ENCODE measurements around the gene PRCD. TPM values are rescaled to one million over a fixed set of nuclear protein-coding genes. Genes with fewer than 3 reads are reported as not detected.

The PRCD gene
- total RNA-seq, 5 donors from 2014 or later (not counting 1 experiment from before 2014, with no cell fraction given) = 0.66 to 1.3 (median 0.92) TPM

GRCh38 chr17:76540381-76541300 lies 797 bp downstream of the PRCD start:
- ChIA-PET CTCF (interaction anchor here (0.5 to 0.7 kb wide), 2 partner anchors 579 to 1602 kb away, joined by 3 read pairs; no protein-coding TSS in a partner anchor), POLR2A (no interaction called here)
- Histone ChIP-seq H3K27ac (ENCODE audit: low read length) (no peak overlapping the region), H3K4me1 (ENCODE audit: control insufficient read depth in 1 of 2, extremely low read depth in 1 of 2, insufficient read depth in 2 of 2, low read length in 2 of 2) (peaks cover 0 to 14% of the 10 kb centered on the region in 2 experiments), H3K9me3 (no peaks in the 10 kb centered on the region), H3K36me3 (ENCODE audit: control insufficient read depth in 2 of 2, extremely low read depth in 1 of 2, insufficient read depth in 1 of 2, low read length in 1 of 2) (no peaks in the 10 kb centered on the region), H3K27me3 (replicated peaks in 1 of 2; ENCODE audit: control insufficient read depth in 2 of 2, extremely low read depth in 1 of 2, insufficient read depth in 2 of 2, low read length in 1 of 2) (peaks cover 4 to 80% of the 10 kb centered on the region in 2 experiments), H3K4me3 (ENCODE audit: control insufficient read depth in 1 of 2, extremely low read depth in 1 of 2, low read length in 1 of 2) (no peak overlapping the region)
- H3K9me3 Mint-ChIP-seq = no peaks in the 10 kb centered on the region
- peak in 2 of 4 experiments; percentile 25 to 50 for ATAC-seq (replicated peaks in 1 of 4)
- no peak overlapping the region for H3K4me3 Mint-ChIP-seq
- H3K27me3 Mint-ChIP-seq = peaks cover 23 to 58% of the 10 kb centered on the region in 2 donors
- peaks cover 3 to 11% (median 11%) of the 10 kb centered on the region in 3 donors for H3K4me1 Mint-ChIP-seq
- DNase-seq = peak in 1 of 35 experiments; percentile 28
- 27% methylated on average over 12 of the region's 27 CpGs for WGBS (ENCODE audit: insufficient coverage)
- no peaks in the 10 kb centered on the region for H3K36me3 Mint-ChIP-seq
- no peak overlapping the region for H3K27ac Mint-ChIP-seq

GRCh38 chr17:76541739-76542454 lies 2.1 kb downstream of the PRCD start:
- Mint-ChIP-seq H3K4me3 (no peak overlapping the region), H3K36me3 (no peaks in the 10 kb centered on the region), H3K9me3 (no peaks in the 10 kb centered on the region), H3K27ac (no peak overlapping the region), H3K4me1 (peaks cover 3 to 11% (median 10%) of the 10 kb centered on the region in 3 donors), H3K27me3 (peaks cover 19 to 49% of the 10 kb centered on the region in 2 donors)
- CTCF ChIA-PET = no interaction called here
- H3K27ac ChIP-seq (ENCODE audit: low read length) = no peak overlapping the region
- H3K36me3 ChIP-seq (ENCODE audit: control insufficient read depth in 2 of 2, extremely low read depth in 1 of 2, insufficient read depth in 1 of 2, low read length in 1 of 2) = no peaks in the 10 kb centered on the region
- peaks cover 4 to 74% of the 10 kb centered on the region in 2 experiments for H3K27me3 ChIP-seq (replicated peaks in 1 of 2; ENCODE audit: control insufficient read depth in 2 of 2, extremely low read depth in 1 of 2, insufficient read depth in 2 of 2, low read length in 1 of 2)
- no peak overlapping the region for H3K4me3 ChIP-seq (ENCODE audit: control insufficient read depth in 1 of 2, extremely low read depth in 1 of 2, low read length in 1 of 2)
- POLR2A ChIA-PET = no interaction called here
- 92% methylated on average over 4 of the region's 10 CpGs for WGBS (ENCODE audit: insufficient coverage)
- H3K9me3 ChIP-seq = no peaks in the 10 kb centered on the region
- ATAC-seq (replicated peaks in 1 of 4) = no peak
- peaks cover 0 to 16% of the 10 kb centered on the region in 2 experiments for H3K4me1 ChIP-seq (ENCODE audit: control insufficient read depth in 1 of 2, extremely low read depth in 1 of 2, insufficient read depth in 2 of 2, low read length in 2 of 2)
- DNase-seq = no peak

- Histone ChIP-seq H3K36me3 (ENCODE audit: control insufficient read depth in 2 of 2, extremely low read depth in 1 of 2, insufficient read depth in 1 of 2, low read length in 1 of 2) (no peaks in the 10 kb centered on the region), H3K27me3 (replicated peaks in 1 of 2; ENCODE audit: control insufficient read depth in 2 of 2, extremely low read depth in 1 of 2, insufficient read depth in 2 of 2, low read length in 1 of 2) (peaks cover 4 to 69% of the 10 kb centered on the region in 2 experiments), H3K27ac (ENCODE audit: low read length) (no peak overlapping the region), H3K9me3 (no peaks in the 10 kb centered on the region), H3K4me3 (ENCODE audit: control insufficient read depth in 1 of 2, extremely low read depth in 1 of 2, low read length in 1 of 2) (no peak overlapping the region), H3K4me1 (ENCODE audit: control insufficient read depth in 1 of 2, extremely low read depth in 1 of 2, insufficient read depth in 2 of 2, low read length in 2 of 2) (peaks cover 0 to 18% of the 10 kb centered on the region in 2 experiments)
- Mint-ChIP-seq H3K36me3 (no peaks in the 10 kb centered on the region), H3K4me3 (no peak overlapping the region), H3K9me3 (no peaks in the 10 kb centered on the region), H3K27me3 (peaks cover 19 to 48% of the 10 kb centered on the region in 2 donors), H3K27ac (no peak overlapping the region), H3K4me1 (peaks cover 3 to 11% (median 9%) of the 10 kb centered on the region in 3 donors)
- DNase-seq (no peak), ATAC-seq (replicated peaks in 1 of 4) (no peak)
- POLR2A ChIA-PET = no interaction called here
- 88% methylated on average over 10 of the region's 10 CpGs for WGBS (ENCODE audit: insufficient coverage)
- CTCF ChIA-PET = no interaction called here
Observed at GRCh38 chr17:76542566-76542971, 2.7 kb downstream of the PRCD start.

- ChIA-PET POLR2A (no interaction called here), CTCF (interaction anchor here in 1 of 2 donors (0.7 kb wide), 1 partner anchor 210 kb away, joined by 3 read pairs; no protein-coding TSS in a partner anchor)
- peaks cover 3 to 11% (median 9%) of the 10 kb centered on the region in 3 donors for H3K4me1 Mint-ChIP-seq
- no peak overlapping the region for H3K27ac Mint-ChIP-seq
- Histone ChIP-seq H3K27me3 (replicated peaks in 1 of 2; ENCODE audit: control insufficient read depth in 2 of 2, extremely low read depth in 1 of 2, insufficient read depth in 2 of 2, low read length in 1 of 2) (peaks cover 4 to 69% of the 10 kb centered on the region in 2 experiments), H3K4me3 (ENCODE audit: control insufficient read depth in 1 of 2, extremely low read depth in 1 of 2, low read length in 1 of 2) (no peak overlapping the region), H3K36me3 (ENCODE audit: control insufficient read depth in 2 of 2, extremely low read depth in 1 of 2, insufficient read depth in 1 of 2, low read length in 1 of 2) (no peaks in the 10 kb centered on the region), H3K9me3 (no peaks in the 10 kb centered on the region), H3K4me1 (ENCODE audit: control insufficient read depth in 1 of 2, extremely low read depth in 1 of 2, insufficient read depth in 2 of 2, low read length in 2 of 2) (peaks cover 0 to 18% of the 10 kb centered on the region in 2 experiments), H3K27ac (ENCODE audit: low read length) (no peak overlapping the region)
- H3K9me3 Mint-ChIP-seq = no peaks in the 10 kb centered on the region
- no peak overlapping the region for H3K4me3 Mint-ChIP-seq
- 89% methylated on average over 4 of the region's 8 CpGs for WGBS (ENCODE audit: insufficient coverage)
- H3K27me3 Mint-ChIP-seq = peaks cover 19 to 48% of the 10 kb centered on the region in 2 donors
- DNase-seq (no peak), ATAC-seq (replicated peaks in 1 of 4) (no peak)
- H3K36me3 Mint-ChIP-seq = no peaks in the 10 kb centered on the region
Observed at GRCh38 chr17:76542984-76543383, 3.1 kb downstream of the PRCD start.

GRCh38 chr17:76543482-76543825 lies 3.6 kb downstream of the PRCD start:
- Mint-ChIP-seq H3K4me1 (peaks cover 3 to 11% (median 9%) of the 10 kb centered on the region in 3 donors), H3K27me3 (peaks cover 19 to 46% of the 10 kb centered on the region in 2 donors), H3K27ac (no peak overlapping the region), H3K9me3 (no peaks in the 10 kb centered on the region), H3K4me3 (no peak overlapping the region), H3K36me3 (no peaks in the 10 kb centered on the region)
- no peak overlapping the region for H3K27ac ChIP-seq (ENCODE audit: low read length)
- no peak for DNase-seq
- no peaks in the 10 kb centered on the region for H3K9me3 ChIP-seq
- H3K27me3 ChIP-seq (replicated peaks in 1 of 2; ENCODE audit: control insufficient read depth in 2 of 2, extremely low read depth in 1 of 2, insufficient read depth in 2 of 2, low read length in 1 of 2) = peaks cover 4 to 66% of the 10 kb centered on the region in 2 experiments
- H3K36me3 ChIP-seq (ENCODE audit: control insufficient read depth in 2 of 2, extremely low read depth in 1 of 2, insufficient read depth in 1 of 2, low read length in 1 of 2) = no peaks in the 10 kb centered on the region
- ChIA-PET CTCF (interaction anchor here in 1 of 2 donors (0.7 kb wide), 1 partner anchor 210 kb away, joined by 3 read pairs; no protein-coding TSS in a partner anchor), POLR2A (no interaction called here)
- 67% methylated on average over 4 of the region's 6 CpGs for WGBS (ENCODE audit: insufficient coverage)
- H3K4me1 ChIP-seq (ENCODE audit: control insufficient read depth in 1 of 2, extremely low read depth in 1 of 2, insufficient read depth in 2 of 2, low read length in 2 of 2) = peaks cover 0 to 15% of the 10 kb centered on the region in 2 experiments
- ATAC-seq (replicated peaks in 1 of 4) = no peak
- H3K4me3 ChIP-seq (ENCODE audit: control insufficient read depth in 1 of 2, extremely low read depth in 1 of 2, low read length in 1 of 2) = no peak overlapping the region

GRCh38 chr17:76543826-76544545 lies 4.1 kb downstream of the PRCD start:
- Histone ChIP-seq H3K4me3 (ENCODE audit: control insufficient read depth in 1 of 2, extremely low read depth in 1 of 2, low read length in 1 of 2) (no peak overlapping the region), H3K36me3 (ENCODE audit: control insufficient read depth in 2 of 2, extremely low read depth in 1 of 2, insufficient read depth in 1 of 2, low read length in 1 of 2) (no peaks in the 10 kb centered on the region), H3K27me3 (replicated peaks in 1 of 2; ENCODE audit: control insufficient read depth in 2 of 2, extremely low read depth in 1 of 2, insufficient read depth in 2 of 2, low read length in 1 of 2) (peaks cover 4 to 60% of the 10 kb centered on the region in 2 experiments), H3K27ac (ENCODE audit: low read length) (no peak overlapping the region), H3K9me3 (no peaks in the 10 kb centered on the region), H3K4me1 (ENCODE audit: control insufficient read depth in 1 of 2, extremely low read depth in 1 of 2, insufficient read depth in 2 of 2, low read length in 2 of 2) (peaks cover 0 to 14% of the 10 kb centered on the region in 2 experiments)
- Mint-ChIP-seq H3K4me3 (no peak overlapping the region), H3K36me3 (no peaks in the 10 kb centered on the region), H3K4me1 (peaks cover 2 to 6% (median 5%) of the 10 kb centered on the region in 3 donors), H3K9me3 (no peaks in the 10 kb centered on the region), H3K27me3 (peaks cover 17 to 41% of the 10 kb centered on the region in 2 donors), H3K27ac (no peak overlapping the region)
- DNase-seq = no peak
- POLR2A ChIA-PET = no interaction called here
- ATAC-seq (replicated peaks in 1 of 4) = no peak
- CTCF ChIA-PET = interaction anchor here (0.6 to 1.1 kb wide), 3 partner anchors 16 to 209 kb away, joined by 3 to 5 read pairs (median 3); no protein-coding TSS in a partner anchor
- 62% methylated on average over 17 of the region's 22 CpGs for WGBS (ENCODE audit: insufficient coverage)

Data from T-cell (primary cell).